GM18507 (cell line): Measurements from ENCODE around the gene RPS6KA5.

Source experiments
- DNase-seq: peaks from one replicate; pipeline ENCODE4 v3.0.0; 2011; ENCODE audit warnings: low read depth; ENCODE audit not compliant: insufficient read length; ENCODE audit errors: extremely low spot score
- FAIRE-seq: peaks from 2 replicates; lab custom pipeline; 2011; peaks lifted over from hg19 to GRCh38; lab: Jason Lieb, UNC

Gene RPS6KA5

DNA sequence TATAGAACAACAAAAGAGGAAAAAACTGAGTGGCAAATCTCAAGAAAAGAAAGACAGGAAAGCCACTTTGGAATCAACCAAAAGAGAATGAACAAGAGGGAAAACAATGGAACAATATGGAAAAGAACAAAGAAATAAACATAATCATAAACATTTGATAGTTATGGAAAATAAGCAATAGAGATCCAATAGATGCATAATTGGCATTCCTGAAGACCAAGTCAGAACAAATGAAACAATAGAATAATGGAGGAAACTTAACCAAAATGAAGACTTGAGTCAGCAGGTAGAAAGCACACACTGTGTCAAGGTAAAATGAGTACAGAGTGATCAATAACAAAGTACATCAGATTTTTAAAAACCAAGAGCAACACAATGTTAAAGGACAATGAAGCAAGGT, 10.1 kb upstream of the RPS6KA5 start:
- no peak for DNase-seq
- no peak for FAIRE-seq

DNA sequence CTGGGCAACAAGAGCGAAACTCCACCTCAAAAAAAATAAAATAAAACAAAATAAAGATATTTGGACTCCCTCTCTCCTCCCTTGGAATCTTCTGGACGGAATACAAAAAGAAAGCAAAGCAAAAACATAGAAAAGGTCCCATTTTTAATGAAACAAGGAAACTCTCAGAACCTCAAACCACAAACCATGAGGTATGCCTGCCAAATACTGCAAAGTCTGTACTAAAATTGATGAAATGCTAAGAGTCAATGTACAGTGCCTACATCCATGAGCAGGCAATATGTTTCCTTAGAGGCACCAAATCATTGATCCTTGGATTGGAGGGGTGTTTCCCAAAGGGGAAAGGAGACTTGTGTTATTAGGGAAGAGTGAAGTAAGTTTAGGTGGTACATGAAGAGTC, 8.2 kb upstream of the RPS6KA5 start:
- FAIRE-seq (no peak), DNase-seq (no peak)

DNA sequence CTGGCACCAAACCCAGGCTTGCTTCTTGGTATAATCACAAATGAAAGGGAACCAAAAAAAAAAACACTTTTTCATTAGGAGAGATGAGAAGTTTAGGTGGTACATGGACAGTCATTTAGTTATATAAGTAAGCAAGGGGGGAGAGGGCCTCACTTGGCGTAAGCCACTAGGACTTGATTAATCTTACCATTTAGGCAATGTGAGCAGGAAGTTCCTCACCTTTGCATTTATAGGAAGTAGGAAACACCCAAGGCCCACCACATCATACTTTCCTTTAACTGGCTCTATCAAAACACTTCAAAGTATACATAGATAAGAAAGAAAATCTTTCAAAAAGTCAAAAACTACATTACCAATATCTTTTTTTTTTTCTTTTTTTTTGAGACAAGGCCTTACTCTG, 6.7 kb upstream of the RPS6KA5 start:
- DNase-seq (no peak), FAIRE-seq (no peak)

DNA sequence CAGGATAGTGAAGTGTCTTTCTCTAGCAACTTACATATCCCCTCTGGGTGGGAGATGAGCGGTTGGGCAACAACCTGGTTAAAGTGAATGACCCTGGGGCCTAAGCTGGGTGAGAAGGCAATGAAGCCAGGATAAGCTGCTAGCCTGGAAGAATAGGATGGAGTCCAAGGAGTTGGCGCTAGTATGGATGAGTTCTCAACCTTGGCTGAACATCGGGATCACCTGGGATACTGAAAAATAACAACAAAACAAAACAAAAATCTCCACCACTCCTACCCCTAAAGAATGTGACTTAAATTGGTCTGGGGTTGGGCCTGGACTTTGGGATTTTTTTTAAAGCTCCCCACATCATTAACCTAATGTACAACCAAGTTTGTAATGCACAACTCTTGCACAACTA, 4.8 kb upstream of the RPS6KA5 start:
- FAIRE-seq, result no peak
- no peak for DNase-seq

DNA sequence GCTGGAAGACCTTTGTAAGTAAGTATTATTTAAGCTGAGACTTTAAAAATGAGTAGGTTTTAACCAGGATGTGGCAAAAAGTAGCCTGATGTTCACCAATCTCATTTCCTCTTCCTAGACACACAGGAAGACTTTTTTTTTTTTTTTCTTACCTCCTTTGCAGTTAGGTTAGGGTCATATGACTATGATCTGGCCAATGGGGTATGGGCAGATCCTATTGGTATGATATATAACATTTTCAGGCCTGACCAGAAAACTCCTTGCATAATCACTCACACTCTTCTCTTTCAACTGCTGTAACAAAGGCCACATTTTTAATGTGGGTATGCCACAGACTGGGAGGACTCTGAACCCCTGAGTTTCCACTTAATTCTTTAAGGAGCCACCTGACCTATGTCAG, 2.7 kb upstream of the RPS6KA5 start:
- peak; percentile 88 for FAIRE-seq

DNA sequence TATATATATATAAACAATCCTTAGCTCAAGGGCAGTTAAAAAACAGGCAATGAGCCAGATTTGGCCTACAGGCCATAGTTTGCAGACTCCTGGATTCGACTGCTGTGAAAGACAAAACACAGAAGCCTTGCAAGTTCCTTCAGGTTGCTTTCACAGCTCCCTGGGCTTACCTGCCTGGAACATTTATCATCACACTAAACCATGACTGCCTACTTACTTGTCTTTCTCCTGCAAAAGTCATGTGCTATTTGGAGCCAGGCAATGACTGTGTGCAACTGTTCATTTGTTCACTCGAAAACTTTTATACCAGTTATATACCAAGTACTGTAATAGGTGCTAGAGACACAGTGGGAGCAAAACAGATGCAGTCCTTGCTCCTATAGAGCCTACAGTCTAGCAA, 2.2 kb upstream of the RPS6KA5 start:
- DNase-seq, result no peak
- FAIRE-seq, result no peak

More for the DNA sequence above, 2.7 kb upstream of the RPS6KA5 start:
- DNase-seq, result no peak

DNA sequence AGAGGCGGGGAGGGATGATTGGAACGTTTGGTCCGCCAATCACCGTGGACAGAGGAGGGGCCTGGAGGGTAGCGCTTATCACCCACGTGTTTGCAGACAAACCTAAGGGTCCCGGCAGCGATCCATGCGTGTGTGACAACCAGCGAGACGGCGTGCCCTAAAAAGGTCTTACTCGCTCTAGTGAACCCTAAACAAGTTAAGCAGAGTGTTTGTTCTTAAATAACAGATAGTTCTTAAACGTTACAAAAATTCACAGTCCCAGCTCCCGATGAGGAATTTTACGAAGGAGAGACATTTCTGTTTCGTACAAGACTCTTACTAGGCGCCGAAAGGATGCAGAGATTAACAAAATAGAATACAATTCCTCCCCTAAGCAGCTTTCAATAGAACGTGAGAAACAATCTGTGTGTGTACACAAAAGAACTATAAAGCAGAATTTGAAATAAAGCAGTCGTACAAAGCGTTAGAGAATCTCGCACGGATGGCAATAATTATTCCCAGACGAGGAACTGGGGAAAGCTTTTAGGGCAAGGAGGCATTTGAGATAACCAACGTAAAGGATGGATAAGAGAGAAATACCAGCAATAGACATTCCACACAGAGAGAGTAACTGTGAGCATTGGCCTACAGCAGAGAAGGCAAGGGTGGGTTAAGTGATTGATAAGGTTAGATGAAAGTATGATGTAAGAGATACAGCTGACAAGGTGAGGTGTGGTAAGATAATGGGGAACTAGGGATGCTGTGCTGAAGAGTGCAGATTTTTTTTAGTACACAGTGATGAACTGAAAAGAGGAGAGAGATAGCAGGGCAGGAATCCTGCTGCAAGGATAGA, 831 bp upstream of the RPS6KA5 start:
- no peak for FAIRE-seq

DNA sequence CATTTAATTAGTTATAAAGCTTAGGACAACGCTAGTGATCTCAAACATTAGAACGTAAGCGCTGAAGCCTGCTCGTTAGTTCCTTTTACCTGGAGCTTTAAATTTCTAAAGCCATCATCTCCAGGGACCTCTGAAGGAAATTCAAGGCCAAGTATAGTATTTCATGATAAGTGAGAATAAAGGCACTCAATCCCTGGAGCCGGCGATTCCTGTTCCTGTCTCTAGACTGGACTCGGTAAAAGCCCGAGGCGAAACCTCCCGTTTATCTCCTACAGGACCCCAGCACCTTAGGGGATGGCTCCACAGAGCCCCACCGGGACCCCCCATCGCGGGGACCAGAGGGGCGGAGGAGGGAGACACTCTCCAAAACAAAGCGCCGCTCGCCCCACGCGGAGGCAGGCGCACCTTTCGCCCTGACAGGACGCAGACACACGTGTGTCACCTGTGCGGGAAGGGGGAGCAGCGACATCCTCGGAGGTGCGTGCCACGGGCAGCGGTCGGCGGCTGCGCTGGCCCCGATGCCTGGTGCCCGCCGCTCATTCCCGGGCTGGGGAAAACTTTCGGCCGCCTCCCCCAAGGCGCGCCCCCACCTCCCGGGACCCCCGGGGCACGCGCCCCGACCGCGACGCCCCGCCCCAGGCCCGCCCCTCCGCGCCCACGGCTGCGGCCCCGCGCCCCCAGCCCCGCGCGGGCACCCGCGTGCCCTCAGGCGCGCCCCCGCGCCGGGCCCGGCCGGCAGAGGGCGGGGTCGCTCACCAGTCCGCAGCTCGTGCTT, 678 bp downstream of the RPS6KA5 start:
- DNase-seq (no peak), FAIRE-seq (no peak)

More for the DNA sequence above, 831 bp upstream of the RPS6KA5 start:
- no peak for DNase-seq

DNA sequence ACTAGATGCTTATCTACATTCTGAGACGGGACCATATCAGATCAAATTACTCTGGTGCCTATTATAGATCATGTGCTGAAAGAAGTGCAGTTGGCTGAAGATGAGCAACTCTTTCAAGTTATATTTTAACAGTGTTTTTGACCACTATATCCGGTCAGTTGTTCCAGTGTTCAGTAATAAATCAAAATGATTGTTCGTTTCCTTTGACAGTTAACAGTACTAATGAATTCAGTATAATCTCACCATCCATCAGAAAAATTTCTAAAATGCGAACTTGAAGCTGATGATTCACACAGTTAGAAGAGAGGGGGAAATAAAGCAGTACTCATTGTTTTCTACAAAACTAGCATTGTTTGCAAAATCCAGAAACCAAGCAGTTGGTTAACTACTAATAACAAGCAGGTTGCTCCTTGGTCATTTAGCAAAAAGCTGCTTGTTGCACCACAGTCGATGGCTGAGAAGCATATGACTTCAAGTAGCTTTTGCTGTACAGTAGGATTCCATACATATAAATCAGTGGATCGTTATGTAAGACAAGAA, 2.3 kb downstream of the RPS6KA5 start:
- DNase-seq, result no peak
- peak; percentile 24 for FAIRE-seq

DNA sequence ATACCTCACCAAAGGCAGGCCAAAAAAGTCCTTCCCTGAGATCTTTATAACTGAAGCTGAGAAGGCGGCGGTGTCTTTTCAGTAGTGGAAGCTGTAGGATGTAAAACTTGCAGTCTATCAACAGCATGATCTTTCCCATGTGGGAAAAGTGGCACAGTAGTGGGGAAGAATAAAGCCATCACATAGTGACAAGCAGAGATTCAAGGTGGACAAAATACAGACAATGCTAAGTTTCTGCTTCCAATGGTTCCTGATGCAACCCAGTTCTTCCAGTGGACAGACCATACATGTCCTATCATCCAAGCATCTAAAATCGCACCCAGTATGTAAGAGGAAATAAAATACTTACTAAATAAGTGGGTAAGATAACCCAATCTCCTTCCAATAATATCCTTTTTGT, 4.1 kb downstream of the RPS6KA5 start:
- no peak for FAIRE-seq

DNA sequence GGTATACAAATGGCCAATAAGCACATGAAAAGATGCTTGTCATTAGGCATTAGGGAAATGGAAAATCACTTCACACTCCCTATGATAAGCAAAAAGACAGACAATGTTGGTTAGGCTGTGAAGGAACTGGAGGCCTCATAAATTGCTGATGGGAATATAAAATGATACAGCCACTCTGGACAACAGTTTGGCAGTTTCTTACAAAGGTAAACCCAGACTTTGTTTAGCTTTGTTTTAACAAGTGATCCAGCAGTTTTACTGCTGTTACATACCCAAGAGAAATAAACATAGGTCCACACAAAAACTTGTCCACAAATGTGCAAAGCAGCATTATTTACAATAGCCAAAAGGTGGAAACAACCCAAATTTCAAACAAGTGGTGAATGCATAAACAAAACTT, 5.4 kb downstream of the RPS6KA5 start:
- DNase-seq (no peak), FAIRE-seq (no peak)

More for the DNA sequence above, 4.1 kb downstream of the RPS6KA5 start:
- DNase-seq, result no peak

DNA sequence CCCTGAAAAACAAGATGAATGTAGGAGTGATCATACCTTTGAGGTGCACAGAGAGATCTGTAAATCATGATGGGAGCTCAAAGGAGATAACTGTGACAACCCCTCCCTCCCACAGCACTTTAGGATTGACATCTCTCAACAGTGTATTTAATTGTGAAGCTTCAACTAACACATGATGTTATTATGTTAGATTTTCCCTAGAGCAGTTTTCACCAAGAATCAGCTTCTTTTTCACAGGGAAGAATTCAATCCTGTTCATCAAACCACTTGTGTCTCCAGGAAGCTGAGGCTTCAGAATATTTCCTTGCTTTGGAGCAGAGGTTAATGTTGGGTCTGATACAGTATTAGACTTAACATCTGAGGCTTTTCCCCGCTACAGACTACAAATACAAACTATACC, 11.8 kb downstream of the RPS6KA5 start:
- FAIRE-seq (no peak), DNase-seq (no peak)

DNA sequence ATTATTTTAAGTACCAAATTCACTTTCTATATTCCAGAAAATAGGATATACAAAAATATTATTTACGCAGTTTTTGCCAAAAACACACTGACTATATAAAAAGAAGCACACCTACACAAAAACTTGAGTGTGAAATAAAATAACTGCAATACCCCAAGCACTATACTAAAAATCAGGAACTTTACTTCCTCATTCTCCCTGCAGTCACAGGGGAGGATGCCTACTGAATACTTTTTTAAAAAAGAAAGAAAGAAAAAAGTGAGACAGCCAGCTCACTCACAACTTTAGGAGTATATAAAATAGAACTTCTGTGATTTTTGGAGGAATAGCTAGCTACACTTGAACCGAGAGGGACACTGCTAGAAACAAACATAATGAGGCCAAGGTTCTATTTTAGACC, 12.2 kb downstream of the RPS6KA5 start:
- FAIRE-seq (no peak), DNase-seq (no peak)

DNA sequence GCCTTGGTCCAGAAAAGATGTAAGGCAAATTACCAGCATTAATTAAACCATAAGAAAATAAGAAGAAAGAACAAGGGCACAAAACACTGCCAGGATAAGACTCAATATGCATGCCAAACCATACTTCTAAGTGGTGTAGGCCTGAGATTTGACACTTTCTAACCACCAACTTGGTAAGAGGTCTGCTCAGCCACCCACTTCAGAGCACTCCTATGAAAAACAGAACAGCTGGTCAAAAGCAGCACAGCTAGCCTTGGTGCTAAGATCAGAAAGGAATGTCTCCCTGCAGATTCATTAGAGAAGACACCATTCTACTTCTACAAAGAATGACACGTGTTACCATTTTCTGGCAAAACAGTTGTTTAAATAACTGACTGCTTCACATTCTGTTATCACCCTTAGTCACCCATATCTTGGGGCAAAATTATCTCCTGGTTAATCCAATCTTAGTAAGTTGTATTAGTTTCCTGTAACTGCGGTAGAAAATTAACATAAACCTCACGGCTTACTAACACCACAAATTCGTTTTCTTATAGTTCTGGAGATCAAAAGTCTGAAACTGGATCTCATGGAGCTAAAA, 13.2 kb downstream of the RPS6KA5 start:
- DNase-seq (no peak), FAIRE-seq (peak; percentile 61)

DNA sequence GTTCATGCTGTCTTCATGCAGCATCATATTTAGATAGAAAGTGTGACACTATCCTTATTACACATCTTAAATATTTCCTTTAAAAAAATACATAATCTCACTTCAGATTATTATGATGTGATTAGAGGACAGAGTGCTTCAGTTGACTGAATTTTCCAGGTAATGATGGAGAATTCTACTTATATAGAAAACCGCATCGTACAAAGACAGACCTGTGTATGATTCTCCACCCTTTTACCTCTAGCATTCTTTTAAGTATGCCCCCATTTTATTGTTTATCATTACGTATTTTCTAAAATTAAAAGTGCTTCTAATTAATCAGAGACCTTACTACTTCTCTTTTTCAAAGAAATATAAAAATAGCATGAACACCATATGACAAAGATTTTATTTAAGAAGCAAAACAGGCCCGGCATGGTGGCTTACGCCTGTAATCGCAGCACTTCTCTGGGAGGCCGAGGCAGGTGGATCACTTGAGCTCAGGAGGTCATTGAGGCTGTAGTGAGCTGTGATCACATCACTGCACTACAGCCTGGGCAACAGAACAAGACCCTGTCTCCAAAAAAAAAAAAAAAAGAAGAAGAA, 13.9 kb downstream of the RPS6KA5 start:
- no peak for FAIRE-seq

DNA sequence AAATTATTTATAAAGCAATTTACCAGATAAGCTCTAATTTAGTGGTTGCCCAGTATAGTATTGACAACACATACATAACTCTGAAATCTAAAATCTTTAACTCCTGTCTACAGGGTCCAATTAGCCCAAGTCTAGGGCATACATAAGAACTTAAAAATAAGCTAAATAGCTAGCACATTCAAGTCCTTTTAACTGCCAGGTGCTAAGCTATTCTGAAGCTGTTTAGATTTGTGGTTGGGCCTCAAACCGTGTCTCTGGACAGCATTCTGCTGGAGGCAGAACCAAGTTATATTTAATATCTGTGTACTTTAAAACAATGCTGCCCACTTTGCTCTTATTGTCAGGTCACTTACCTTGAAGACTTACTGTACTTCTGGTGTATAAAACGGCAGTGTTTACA, 19.0 kb downstream of the RPS6KA5 start:
- DNase-seq, result no peak
- no peak for FAIRE-seq

More for the DNA sequence above, 13.9 kb downstream of the RPS6KA5 start:
- DNase-seq, result no peak

DNA sequence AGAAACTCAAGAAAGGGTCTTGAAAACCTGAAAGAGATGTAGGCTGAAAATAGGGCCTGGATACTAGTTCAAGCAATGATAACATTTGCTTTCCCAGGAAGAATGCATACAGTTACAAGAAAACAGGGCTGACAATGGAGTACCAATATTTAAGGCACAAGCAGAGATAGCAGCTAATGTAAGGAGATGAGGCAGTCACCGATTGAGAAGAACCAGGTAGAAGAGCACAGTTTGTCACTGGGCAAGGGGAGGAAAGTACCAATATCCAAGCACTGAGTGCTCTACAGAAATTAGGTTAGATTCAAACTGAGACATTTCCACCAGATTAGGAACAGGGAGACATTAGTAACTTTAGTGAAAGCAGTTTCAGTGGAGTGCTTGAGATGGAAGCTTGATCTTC, 19.9 kb downstream of the RPS6KA5 start:
- DNase-seq (no peak), FAIRE-seq (no peak)

DNA sequence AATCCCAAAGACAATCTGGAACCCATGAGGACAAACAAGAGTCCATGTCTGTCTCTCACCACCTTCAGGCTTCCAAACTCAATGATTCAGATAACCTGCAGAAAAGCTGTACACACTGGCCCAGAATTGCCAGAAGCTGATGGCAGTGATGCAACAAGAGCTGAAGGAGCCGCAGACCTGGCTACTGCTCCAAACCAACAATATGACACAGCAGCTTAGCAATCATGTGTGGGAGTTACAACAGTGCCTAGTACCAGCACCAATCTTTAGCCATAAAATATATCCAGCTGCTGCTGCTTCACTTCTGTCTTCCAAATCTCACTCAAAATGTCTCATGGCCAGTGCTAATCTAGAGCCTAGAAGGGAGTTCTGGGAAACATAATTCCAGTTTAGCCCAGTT, 22.0 kb downstream of the RPS6KA5 start:
- DNase-seq, result no peak
- no peak for FAIRE-seq

DNA sequence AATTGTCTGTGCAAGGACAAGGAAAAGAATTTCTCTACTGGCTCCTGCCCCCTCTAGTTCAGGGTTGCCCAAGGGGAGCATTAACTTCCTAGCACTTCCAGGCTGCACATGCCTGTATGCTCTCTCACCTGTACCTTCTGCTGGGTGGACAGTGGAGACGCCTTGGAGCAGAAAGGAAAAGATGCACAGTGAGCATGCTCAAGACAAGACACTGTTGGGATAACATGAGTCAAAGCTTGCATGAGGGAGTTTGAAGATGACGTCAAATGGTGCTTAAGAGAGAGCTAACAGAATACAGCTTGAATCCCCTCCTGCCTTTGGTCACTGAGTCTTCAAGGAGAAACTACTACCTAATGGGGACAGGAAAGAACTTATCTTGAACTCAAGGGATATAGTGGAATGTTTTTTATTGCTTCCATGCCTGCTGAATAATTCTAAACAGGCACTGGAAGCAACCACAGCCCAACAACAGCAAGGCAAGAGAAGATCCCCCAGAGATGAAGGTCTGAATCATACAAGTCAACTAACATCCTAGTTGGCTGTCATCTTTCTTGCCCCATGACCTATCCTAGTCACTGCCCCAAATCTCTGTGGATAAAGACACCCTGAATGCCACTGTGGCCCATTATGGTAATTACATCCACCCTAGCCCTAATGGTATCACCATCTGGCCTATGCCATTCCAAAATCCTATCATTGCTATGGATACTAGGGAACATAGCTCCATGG, 23.5 kb downstream of the RPS6KA5 start:
- no peak for DNase-seq
- no peak for FAIRE-seq
